HUES64 (cell line): ENCODE results near the gene CIROP.

Experiments used
- H3K27ac ChIP-seq: 2 replicates; pipeline ENCODE4 v1.7.0; 2013; ENCODE audit warnings: low read depth, low read length, inconsistent platforms
- H3K27me3 ChIP-seq: 2 replicates; pipeline ENCODE4 v1.6.1; 2013; ENCODE audit warnings: mild to moderate bottlenecking, low read length; ENCODE audit not compliant: insufficient read depth
- H3K36me3 ChIP-seq: 2 replicates; pipeline ENCODE4 v1.6.1; 2013; ENCODE audit warnings: mild to moderate bottlenecking, low read length; ENCODE audit not compliant: insufficient read depth
- H3K4me1 ChIP-seq: 2 replicates; pipeline ENCODE4 v1.6.1; 2013; ENCODE audit warnings: mild to moderate bottlenecking, low read length, moderate library complexity; ENCODE audit not compliant: insufficient read depth
- H3K4me3 ChIP-seq: 2 replicates; pipeline ENCODE4 v1.5.1; 2013; ENCODE audit warnings: mild to moderate bottlenecking, low read length, moderate library complexity
- H3K9ac ChIP-seq: 2 replicates; pipeline ENCODE4 v1.6.1; 2013; ENCODE audit warnings: mild to moderate bottlenecking, low read depth, low read length
- H3K9me3 ChIP-seq: 2 replicates; pipeline ENCODE4 v1.6.1; 2013; ENCODE audit warnings: low read depth, low read length; ENCODE audit not compliant: insufficient read depth
- WGBS: fragments of 150-250, 120-280 bp; methylation state at CpG from one replicate; pipeline ENCODE4 v1.1.7; 2013; ENCODE audit warnings: missing lambda C conversion rate; 5-methylcytosine and 5-hydroxymethylcytosine counted together

Gene CIROP

DNA sequence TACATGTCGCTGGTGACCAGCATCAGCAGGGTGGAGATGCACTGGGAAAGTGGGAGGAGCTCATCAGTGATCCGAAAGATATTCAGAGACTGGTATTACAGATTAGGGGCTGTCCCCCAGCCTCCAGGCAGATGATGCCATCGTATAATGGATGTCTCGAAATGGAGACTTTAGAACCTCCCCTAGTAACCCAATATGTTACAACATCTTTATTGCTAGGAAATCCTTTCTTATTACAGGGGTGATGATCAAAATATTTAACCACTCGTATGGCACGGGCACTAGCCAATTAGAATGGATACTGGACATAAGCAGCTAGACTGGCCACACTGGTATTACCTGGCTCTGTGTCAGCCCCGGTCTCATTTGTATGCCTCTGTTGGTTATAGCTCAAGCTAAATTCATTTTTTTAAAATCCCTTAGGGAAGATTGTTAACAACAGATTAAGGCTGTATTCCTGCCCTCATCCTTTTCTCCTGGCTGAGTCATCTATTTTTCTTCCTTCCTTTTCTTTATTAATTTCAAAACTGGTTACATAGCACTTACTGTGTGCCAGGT lies 25.0 kb upstream of the CIROP start:
- 92% methylated on average over 7 of the region's 7 CpGs for WGBS
- H3K9me3 ChIP-seq = no peaks in the 10 kb centered on the region
- peaks cover 53% of the 10 kb centered on the region for H3K36me3 ChIP-seq
- no peaks in the 10 kb centered on the region for H3K27me3 ChIP-seq
- H3K27ac ChIP-seq = no peak overlapping the region
- peaks cover 8% of the 10 kb centered on the region; the same call in 1 of the 2 replicates for H3K4me1 ChIP-seq
- H3K4me3 ChIP-seq = no peak overlapping the region
- H3K9ac ChIP-seq = no peak overlapping the region

DNA sequence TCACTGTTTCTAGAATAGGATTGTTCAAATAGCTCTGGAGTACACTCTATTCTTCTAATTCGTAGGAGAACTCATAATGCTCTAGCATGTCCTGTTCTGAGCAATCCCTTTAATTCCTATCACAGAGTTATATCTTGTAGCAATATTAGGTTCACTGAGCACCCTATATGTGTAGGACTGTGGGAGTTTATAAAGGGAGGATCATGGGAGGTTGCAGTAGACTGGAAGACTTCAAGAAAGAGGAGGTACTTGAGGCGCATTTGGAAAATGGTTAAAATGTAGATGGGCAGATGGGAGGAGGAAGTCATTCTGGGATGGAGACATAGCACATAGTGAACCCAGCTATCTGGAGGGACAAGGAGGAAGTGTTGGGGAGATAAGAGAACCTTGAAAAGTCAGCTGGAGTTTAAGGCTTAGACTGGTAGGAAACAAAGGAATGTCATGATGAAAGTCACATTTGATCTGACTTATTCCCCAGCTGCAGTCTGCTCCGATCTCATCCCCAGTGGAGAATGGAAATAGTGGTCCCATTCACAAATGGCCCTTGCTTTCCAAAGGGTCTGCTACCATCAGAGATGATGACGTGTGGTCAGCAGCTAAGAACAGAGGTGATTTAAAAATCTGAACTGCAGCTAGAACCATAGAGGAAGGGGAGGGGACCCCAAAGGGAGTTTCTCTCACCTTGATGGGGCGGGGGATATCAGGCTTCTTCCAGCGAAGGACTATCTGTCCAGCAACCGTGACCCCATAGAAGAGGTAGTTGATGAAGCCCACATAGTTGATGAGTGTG lies 24.4 kb upstream of the CIROP start:
- Histone ChIP-seq H3K9ac (no peak overlapping the region), H3K27me3 (no peaks in the 10 kb centered on the region), H3K4me3 (no peak overlapping the region), H3K9me3 (no peaks in the 10 kb centered on the region), H3K27ac (no peak overlapping the region), H3K4me1 (peaks cover 9% of the 10 kb centered on the region; the same call in 1 of the 2 replicates), H3K36me3 (peaks cover 53% of the 10 kb centered on the region)
- WGBS = 93% methylated on average over 7 of the region's 7 CpGs

DNA sequence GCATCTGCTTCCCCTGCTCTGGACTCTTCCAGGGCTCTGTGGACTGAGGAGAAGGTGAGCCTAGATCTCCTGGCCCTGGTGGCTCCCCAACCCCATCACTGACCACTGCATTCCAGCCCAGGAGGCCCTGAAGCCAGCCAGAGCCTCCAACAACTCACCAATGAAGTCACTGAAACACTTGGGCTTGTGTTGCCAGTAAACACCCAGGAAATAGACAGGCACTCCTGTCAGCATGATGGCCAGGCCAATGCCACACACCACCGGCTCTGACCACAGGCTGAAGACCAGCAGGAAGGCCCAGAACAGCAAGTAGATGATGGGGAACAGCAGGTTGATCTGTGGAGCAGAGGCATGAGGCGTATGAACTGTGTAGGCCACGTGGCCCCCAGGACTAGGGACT lies 23.1 kb upstream of the CIROP start:
- no peaks in the 10 kb centered on the region for H3K9me3 ChIP-seq
- 90% methylated on average over 3 of the region's 3 CpGs for WGBS
- no peak overlapping the region for H3K4me3 ChIP-seq
- H3K4me1 ChIP-seq = peaks cover 9% of the 10 kb centered on the region; the same call in 1 of the 2 replicates
- H3K9ac ChIP-seq = no peak overlapping the region
- no peaks in the 10 kb centered on the region for H3K27me3 ChIP-seq
- H3K36me3 ChIP-seq = peaks cover 49% of the 10 kb centered on the region
- H3K27ac ChIP-seq = no peak overlapping the region

DNA sequence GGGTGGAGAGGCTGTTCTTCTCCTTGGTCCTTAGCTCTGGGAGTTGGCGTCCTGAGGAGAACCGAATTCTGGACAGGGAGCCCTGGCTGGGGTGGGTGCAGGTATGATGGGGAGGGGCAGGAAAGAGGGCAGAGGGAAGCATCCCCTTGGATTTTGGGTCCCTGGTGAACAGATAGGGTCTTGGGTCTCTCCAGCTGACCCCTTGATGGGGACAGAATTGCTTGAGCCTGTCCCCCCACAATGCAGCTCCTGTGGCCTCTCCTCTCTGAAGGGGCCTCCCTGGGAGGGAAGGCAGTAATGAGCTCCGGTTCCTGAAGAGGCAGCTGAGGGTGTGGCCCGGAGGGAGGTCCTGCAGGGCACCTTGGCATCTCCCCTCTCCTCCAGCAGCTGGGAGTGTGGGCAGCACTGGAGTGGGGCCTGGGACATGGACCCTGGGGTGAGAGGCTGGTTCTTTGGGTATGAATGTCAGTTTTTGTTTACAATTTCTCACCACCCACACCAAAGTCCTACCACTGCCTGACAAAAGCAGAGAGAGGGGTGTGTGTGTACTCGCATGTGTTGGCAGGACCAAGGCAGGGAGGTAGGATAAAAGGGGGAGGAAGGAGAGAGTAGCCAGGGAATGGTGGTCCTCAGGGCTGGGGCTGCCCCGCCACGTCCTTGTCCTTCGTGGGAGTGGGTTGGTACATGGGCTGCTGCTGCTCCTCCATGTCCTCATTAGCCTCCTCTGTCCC lies 21.9 kb upstream of the CIROP start:
- H3K27me3 ChIP-seq = no peaks in the 10 kb centered on the region
- no peak overlapping the region for H3K27ac ChIP-seq
- WGBS = 96% methylated on average over 8 of the region's 8 CpGs
- H3K9ac ChIP-seq = no peak overlapping the region
- peaks cover 9% of the 10 kb centered on the region for H3K4me1 ChIP-seq
- H3K4me3 ChIP-seq = no peak overlapping the region
- H3K36me3 ChIP-seq = peaks cover 43% of the 10 kb centered on the region
- H3K9me3 ChIP-seq = no peaks in the 10 kb centered on the region

DNA sequence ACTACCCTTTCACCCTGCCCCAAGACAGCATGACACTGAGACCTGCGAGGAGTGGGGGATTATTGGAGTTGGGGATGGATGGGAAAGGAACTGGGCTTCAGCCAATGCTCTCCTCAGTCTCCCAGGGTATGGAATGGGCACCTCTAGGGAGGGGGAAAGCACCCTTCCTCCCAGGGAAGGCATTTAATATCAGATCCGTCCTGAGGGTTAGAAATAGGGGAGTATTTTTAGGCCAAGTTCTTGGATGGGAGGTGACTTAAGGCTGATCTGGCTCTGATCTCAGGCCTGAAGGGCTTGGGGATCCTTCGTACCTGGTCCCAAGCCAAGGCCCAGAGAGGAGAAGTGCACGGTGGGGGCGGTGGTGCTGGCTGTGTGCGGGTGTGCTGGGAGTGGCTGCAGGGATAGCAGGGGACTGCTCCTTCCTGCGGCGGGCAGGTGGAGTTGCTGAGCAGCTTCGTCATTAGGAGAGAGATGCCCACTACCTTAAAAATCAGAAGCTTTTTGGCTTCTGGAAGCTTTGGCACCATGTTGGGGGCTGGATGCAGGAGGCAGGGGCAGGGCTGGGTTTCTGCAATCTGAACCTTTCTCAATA lies 21.2 kb upstream of the CIROP start:
- WGBS = 86% methylated on average over 9 of the region's 9 CpGs
- Histone ChIP-seq H3K9ac (no peak overlapping the region), H3K27ac (no peak overlapping the region)

DNA sequence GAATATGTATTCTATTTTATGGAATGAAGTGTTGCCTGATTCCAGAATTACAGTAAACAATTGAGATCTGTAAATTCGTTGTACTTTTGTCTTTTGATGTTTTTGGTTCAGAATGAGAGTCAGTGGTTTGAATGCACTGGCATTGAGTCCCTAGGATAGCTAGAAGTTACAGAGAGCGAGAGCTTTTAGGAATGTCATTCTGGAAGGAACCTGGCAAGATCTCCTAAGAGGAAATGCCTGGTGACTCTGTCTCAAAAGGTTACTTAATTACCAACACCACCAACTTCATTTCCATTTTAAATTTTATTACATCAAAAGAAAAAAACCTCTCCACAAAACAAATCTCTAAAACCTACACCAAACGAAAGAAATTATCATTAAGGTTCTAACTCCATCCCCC lies 20.2 kb upstream of the CIROP start:
- Histone ChIP-seq H3K27me3 (no peaks in the 10 kb centered on the region), H3K4me1 (peaks cover 22% of the 10 kb centered on the region), H3K27ac (no peak overlapping the region), H3K9me3 (no peaks in the 10 kb centered on the region), H3K9ac (no peak overlapping the region), H3K4me3 (no peak overlapping the region), H3K36me3 (peaks cover 27% of the 10 kb centered on the region)
- WGBS = 69% methylated on average over 3 of the region's 3 CpGs

More for the DNA sequence above, 21.2 kb upstream of the CIROP start:
- no peaks in the 10 kb centered on the region for H3K27me3 ChIP-seq
- no peak overlapping the region for H3K4me3 ChIP-seq
- H3K4me1 ChIP-seq = peaks cover 16% of the 10 kb centered on the region
- no peaks in the 10 kb centered on the region for H3K9me3 ChIP-seq
- peaks cover 36% of the 10 kb centered on the region for H3K36me3 ChIP-seq

DNA sequence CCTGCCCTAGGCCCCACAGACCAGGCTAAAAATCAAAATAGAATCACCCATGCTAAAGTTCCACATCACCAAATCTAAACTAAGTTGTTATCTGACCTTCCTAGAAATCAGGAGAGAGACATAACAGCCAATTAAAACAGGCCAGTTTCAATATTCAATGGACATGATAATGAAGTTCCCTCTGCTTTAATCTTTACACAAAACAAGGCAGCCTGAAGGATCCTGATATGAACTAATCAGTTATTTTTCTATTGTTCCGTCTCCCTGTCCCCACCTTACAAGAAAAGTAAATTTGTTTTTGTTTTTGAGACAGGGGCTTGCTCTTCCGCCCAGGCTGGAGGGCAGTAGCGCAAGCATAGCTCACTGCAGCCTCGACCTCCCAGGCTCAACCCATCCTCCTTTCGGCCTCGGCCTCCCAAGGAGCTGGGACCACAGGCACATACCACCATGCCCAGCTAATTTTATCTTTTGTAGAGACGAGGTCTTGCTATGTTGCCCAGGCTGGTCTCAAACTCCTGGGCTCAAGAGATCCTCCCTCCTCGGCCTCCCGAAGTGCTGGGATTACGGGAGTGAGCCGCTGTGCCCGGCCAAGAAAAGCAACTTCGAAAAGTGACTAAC lies 19.7 kb upstream of the CIROP start:
- no peak overlapping the region for H3K27ac ChIP-seq
- H3K27me3 ChIP-seq = no peaks in the 10 kb centered on the region
- peaks cover 21% of the 10 kb centered on the region for H3K36me3 ChIP-seq
- H3K9me3 ChIP-seq = no peaks in the 10 kb centered on the region
- WGBS = 92% methylated on average over 13 of the region's 13 CpGs
- H3K4me3 ChIP-seq = no peak overlapping the region
- no peak overlapping the region for H3K9ac ChIP-seq
- H3K4me1 ChIP-seq = peaks cover 27% of the 10 kb centered on the region

DNA sequence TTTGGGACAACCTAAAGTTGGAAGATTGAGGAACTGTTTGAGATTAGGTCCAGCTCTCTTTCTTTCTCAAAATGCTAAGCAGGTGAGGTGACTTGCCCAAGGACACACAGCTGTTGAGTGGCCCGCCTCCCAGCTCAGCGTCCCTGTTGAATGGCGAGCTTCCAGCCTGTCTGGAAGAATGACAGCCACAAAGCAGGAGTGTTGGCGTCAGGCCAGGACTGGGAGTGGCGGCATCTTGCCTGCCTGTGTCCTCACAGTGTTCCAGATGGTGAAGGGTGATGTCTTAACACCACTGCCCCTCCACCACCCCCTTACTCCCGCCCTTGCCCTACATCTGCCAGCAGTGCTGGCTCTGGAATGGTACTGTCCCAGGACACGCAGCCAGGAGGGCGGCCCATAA lies 18.6 kb upstream of the CIROP start:
- Histone ChIP-seq H3K4me1 (peaks cover 30% of the 10 kb centered on the region), H3K36me3 (peaks cover 11% of the 10 kb centered on the region; the same call in 1 of the 2 replicates), H3K9ac (no peak overlapping the region), H3K9me3 (no peaks in the 10 kb centered on the region), H3K4me3 (no peak overlapping the region), H3K27me3 (no peaks in the 10 kb centered on the region), H3K27ac (no peak overlapping the region)
- WGBS = 91% methylated on average over 8 of the region's 8 CpGs

DNA sequence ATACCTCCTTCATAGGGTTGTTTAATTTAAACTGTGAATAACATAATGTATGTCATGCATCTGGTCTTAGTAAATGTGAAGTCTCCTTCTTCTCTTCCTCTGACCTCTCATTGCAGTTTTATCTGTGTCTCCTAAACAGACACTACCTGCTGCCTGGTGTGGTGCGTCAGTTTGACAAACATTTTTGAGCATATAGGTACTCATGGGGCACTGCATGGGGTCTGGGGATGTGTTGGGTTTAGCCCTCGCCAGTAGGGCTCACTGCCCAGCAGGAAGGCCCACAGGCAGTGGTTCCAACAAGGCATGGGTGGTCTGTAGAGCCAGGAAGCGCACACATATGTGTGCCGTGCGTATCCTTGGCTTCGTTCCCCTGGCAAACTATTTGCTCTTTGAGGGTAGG lies 17.3 kb upstream of the CIROP start:
- Histone ChIP-seq H3K4me1 (peaks cover 30% of the 10 kb centered on the region), H3K9me3 (no peaks in the 10 kb centered on the region), H3K27me3 (no peaks in the 10 kb centered on the region), H3K9ac (no peak overlapping the region), H3K4me3 (no peak overlapping the region), H3K36me3 (peaks cover 5% of the 10 kb centered on the region; the same call in 1 of the 2 replicates), H3K27ac (no peak overlapping the region)
- 89% methylated on average over 6 of the region's 6 CpGs for WGBS

DNA sequence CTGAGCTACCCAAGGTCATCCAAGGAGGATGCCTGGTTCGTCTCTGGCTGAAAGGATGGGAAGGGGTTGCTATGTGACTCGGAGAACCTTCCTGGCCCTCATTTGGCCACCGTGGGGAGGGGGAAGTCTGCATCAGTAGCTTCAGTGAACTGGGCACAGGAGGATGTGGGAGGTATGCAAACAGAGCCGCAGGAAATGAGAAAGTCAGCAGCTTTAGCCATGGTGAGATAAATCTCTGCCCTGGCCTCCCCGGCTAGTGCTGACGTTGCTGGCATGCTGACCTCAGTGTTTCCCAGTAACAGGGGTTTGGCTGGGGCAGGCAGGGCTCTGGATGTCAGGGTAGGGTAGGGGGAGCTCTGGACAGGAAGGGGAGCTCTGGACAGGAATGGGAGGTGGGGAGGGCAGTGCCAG lies 16.6 kb upstream of the CIROP start:
- 51% methylated on average over 6 of the region's 6 CpGs for WGBS
- Histone ChIP-seq H3K27ac (no peak overlapping the region), H3K36me3 (no peaks in the 10 kb centered on the region), H3K4me1 (peaks cover 30% of the 10 kb centered on the region), H3K4me3 (no peak overlapping the region), H3K9me3 (no peaks in the 10 kb centered on the region), H3K27me3 (no peaks in the 10 kb centered on the region), H3K9ac (no peak overlapping the region)
